ENCODE results near the gene KRTAP3-1.

Gene KRTAP3-1

DNA sequence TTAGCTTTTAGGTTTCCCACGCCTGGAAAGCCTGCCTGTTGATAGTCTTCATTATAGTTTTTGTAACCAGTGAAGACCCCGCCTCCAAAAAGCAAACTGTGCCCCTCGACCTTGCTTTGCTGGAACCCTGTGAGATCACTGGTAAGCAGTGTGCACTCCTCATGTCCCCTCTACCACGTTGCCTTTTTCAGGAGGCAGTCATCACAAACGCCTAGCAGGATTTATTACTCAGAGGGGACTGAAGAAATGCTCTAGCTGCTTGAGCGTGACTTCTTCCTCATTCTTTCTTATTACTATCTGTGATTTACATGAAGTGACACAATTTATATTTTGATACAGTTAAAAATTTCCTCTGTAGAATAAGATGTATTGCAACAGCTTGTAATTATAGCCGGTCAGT is 6.5 kb upstream of the KRTAP3-1 start:
- DNase-seq (ENCODE audit: low spot score): no peak

DNA sequence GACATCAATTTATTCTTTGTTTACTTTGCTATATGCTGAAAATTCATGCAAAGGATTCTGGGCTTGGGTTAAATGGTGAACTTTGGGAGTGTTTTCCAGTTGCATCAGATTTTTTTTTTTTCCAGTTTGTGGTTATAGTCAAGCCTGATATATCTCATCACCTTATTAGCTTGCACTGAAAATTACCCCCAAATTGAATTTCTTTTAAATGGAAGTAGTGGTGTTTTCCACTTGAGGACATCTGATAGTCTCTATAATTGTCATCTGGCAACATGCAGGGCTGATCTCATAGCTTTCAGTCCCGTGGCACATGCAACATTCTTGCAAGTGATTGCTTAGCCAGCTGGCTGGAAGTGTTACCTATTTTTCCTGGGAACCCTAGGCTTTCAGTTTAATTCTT is 4.7 kb upstream of the KRTAP3-1 start:
- no peak for DNase-seq (ENCODE audit: low spot score)

DNA sequence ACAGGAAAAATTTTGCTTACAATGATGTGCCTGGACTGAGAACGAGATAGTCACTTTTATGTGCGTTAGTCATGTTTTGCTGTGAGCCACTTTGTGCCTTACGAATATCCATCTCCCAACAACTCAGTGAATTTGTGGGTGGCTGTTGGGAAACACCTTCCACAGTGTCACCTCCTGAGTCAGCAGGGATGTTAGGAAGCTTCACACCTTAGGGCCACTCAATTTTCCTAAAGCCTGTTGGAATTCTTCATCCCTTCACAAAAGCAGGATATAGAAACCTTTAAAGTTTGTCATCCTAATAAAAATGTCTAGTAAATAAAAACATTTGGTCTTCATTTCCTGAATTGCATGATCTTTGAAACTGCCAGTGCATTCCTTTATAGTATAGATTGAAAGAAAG is 4.3 kb upstream of the KRTAP3-1 start:
- no peak for DNase-seq (ENCODE audit: low spot score)

DNA sequence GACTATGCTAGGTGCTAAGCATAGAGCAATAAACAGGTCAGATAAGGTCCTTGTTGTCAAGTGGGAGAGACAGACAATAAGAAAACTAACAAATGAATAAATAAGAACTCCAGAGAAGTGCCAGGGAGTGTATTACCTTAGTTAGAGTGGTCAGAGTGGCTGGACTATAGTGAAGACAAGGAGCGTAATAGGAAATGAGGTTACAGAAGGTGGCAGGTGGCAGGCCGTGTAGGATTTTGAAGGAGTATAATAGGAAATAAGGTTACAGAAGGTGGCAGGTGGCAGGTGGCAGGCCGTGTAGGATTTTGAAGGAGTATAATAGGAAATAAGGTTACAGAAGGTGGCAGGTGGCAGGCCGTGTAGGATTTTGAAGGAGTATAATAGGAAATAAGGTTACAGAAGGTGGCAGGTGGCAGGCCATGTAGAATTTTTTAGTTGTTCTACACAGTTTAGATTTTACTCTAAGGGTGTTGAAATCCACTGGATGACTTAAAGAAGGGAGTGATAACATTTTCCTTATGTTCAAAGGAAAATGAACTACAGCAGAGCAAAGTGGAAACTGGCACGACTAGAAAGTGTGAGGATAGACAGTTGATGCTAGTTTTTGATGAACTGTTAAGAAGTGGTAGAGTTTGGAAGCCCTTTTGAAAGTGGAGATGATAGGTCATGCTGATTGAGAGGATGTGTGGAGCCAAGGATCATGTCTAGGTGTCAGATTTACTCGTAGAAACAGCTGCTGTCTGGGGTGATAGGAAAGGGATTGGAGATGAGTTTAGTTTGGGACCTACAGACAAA is 3.6 kb upstream of the KRTAP3-1 start:
- no peak for DNase-seq (ENCODE audit: low spot score)

DNA sequence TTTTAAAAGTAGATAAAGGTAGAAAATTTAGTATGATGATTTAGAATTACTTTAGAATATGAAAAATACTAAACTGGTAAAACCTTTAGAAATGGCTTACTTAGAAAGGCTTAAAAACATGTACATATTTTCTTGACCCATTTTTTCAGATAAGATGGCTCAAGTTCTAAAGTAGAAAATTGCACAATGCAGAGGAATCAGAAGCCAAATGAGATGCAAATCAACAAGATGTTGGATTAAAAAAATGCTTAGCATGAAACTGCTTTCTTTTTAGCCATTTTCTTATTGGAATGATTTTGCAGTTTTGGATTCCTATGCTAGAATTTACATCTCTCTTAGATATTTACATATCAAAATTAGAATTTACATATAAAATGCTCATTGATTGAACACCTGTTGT is 1.5 kb upstream of the KRTAP3-1 start:
- no peak for DNase-seq (ENCODE audit: low spot score)

DNA sequence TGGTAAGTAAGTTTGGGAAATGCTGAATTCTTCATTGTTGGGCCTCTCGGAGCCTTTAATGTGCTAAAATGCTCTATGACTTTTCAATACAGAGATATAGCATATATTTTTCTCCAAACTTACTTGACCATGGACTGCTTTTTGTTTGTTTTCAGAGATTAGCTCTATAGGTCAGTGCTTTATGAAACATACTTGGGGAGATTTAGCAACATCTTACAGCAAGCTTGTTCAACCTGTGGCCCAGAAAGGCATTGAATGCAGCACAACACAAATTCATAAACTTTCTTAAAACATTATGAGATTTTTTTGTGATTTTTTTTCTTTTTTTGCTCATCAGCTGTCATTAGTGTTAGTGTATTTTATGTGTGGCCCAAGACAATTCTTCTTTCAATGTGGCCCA is 1.0 kb upstream of the KRTAP3-1 start:
- no peak for DNase-seq (ENCODE audit: low spot score)

DNA sequence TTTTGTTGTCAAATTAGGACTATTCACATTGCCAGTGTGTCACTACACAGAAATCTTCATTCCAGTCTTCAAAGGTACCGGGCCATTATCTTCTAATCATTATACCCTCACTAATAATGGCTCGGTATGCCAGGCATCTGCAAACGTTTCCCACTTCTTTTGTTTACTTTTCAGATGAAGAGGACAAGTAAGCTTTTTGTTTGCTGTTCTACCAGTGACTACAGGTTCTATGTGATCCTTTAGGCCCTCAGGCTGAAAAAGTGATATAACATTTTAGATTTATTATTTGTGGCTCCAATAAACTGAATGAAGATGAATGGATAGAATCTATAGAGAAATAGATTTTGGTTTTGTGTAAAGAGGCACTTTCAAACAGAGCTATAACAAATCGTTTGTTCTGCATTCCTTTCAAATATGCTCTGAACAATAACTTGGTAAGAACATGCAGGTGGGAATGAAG is 403 bp upstream of the KRTAP3-1 start:
- no peak for DNase-seq (ENCODE audit: low spot score)

DNA sequence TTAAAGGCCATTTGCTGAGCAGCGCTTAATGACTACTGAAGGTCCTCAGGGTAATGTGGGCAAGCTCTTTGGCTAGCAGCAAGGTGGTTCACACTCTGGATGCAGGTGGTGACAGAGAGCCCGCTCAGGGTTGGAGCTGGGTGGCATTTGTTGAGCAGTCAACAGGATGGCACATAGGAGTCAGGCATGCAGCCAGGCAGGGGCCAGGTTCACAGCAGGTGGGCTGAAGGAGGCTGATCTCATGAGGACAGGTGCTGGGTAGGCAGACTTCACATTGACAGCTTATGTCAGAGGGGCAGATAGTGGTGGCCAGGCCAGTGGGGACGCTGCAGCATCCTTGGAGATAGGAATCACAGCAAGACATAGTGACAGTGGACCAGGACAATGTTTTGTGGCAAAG is 4.5 kb downstream of the KRTAP3-1 start:
- no peak for DNase-seq (ENCODE audit: low spot score)

DNA sequence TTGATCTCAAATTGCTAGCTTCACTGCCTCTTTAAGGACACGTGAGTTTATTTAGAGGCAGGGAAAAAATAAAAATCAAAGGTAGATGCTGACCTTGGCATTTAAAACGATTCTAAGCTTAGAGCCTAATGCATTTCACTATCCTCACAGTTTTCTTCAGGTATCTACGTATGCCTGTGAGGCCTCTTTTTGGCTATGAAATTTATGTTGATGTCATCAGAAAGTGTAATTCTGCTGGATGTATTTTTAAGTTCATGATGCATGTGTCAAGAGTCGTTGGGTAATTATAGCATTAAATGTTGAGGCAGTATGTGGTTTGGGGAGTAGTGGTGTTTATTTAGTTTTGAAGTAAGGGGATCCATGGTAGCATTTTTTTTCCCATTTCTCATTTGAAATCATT is 5.0 kb downstream of the KRTAP3-1 start:
- no peak for DNase-seq (ENCODE audit: low spot score)

DNA sequence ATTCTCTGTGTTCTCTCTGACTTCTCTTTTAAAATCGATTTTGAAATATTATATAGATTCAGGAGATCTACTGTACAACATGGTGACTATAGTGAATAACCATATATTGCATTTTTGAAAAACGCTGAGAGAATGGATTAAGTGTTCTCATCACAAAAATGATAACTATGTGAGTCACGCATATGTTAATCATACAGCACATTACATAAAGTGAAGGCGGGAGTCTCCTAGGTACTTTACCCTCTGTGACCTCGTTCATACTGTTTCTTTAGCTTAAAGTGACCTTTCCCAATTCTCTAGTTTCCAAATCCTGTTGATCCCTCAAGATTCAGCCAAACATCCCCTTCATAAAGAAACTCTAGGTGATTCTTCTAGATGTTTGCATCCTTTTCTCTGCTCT is 6.1 kb downstream of the KRTAP3-1 start:
- no peak for DNase-seq (ENCODE audit: low spot score)

DNA sequence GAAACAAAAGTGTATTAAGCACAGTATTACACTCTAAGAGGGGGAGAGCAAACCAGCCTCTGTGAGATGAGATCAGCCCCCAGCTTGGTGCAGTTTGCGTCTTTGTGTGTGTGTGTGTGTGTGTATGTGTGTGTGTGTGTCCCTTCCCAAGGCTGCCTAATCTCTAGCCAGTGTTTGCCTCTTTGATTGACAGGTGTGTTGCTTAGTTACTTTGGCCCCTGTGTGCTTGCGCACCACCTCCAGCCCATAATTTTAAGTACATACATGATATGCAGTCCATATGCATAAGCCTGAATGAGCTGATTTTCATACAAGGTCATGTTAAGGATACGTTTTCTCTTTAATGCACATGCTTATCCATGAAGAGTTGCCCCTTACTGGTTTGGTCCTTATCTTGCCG is 7.1 kb downstream of the KRTAP3-1 start:
- DNase-seq (ENCODE audit: low spot score): no peak

DNA sequence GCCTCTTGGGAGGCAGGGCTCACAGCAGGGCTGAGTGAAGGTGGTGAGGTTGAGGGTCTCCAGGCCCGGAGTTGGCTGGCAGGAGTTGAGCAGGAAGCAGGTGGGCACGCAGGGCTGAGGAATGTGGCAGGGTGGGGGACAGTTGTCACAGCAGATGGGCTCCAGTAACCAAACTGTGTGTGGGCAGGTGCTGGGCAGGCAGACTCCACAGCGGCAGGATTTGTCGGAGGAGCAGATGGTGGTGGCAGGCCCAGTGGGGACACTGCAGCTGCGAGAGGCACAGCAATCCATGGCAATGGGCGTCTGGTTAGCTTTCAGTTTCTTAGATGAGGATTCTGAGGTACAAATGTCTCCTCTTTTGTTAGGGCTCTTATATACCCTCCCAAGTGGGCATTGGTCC is 9.4 kb downstream of the KRTAP3-1 start, which contains the start of gene KRTAP3-2:
Gene KRTAP3-2, minus strand, starts transcription at position 344 of the 400 bp plus-strand sequence. Its CDS starts 53 bp downstream, at position 291.
- DNase-seq (ENCODE audit: low spot score): peak; percentile 4

DNA sequence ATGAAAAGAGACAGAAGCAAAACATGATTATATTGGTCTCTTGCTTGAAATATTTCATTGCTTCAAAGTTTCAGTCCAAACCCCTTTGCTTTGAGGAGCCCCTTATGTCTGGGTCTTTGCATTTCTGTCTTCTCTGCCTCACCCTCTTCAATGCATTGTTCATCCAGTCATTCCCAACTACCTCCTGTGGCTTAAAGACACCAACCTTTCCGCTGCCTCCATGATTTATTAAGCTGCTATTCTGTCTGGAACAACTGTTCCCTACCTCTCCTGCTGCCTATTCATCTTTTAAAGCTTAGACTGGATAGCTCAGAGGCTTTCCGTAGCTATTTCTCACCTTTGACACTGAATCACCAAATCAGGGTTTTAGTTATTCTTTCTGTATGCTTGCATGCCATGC is 11.6 kb downstream of the KRTAP3-1 start:
- DNase-seq (ENCODE audit: low spot score): no peak

DNA sequence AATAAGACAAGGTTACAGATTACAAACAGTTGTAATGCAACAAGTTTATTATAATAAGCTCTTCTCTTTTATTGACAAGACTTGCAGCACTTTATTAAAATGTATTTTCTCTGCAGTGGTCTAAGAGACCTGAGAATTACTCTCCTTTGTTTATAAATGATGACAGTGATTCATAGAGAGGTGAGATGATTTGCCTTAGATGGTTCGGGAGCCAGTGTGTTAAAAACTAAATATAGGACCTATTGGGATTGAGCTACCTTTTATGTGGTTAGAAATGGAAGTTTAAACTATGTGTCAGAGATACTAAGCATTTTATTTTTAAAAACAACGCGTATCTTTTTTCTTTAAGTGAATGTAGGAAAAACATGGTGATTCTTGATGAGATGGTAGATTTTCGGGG is 12.1 kb downstream of the KRTAP3-1 start:
- no peak for DNase-seq (ENCODE audit: low spot score)

DNA sequence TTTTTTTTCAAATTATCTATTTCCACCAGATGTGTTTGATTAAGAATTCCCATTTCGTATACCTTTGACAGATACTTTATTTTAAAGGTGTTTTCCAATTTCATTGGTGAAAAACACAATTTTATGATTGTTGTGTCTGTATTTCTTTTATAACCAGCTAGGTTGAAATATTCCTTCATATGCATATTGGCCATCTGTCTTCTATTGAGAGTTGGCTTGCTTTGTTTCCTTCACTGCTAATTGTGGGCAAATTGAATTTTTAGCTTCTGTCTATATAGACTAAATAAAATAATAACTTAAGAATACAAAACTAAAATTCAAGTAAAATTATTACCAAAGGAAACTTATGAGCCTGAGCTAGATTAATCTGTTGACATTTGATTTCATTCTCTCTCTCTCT is 13.8 kb downstream of the KRTAP3-1 start:
- no peak for DNase-seq (ENCODE audit: low spot score)

DNA sequence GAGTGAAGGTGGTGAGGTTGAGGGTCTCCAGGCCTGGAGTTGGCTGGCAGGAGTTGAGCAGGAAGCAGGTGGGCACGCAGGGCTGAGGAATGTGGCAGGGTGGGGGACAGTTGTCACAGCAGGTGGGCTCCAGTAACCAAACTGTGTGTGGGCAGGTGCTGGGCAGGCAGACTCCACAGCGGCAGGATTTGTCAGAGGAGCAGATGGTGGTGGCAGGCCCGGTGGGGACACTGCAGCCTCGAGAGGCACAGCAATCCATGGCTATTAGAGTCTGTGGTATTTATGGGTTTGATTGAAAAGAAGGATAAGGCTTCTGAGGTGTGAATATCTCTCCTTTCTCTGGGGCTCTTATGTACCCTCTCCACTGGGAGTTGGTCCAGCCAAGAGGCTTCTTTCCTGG is 15.1 kb downstream of the KRTAP3-1 start, which contains the start of gene KRTAP3-3:
Gene KRTAP3-3, minus strand, starts transcription at position 326 of the 400 bp plus-strand sequence. Its CDS starts 67 bp downstream, at position 259.
- DNase-seq (ENCODE audit: low spot score): no peak

DNA sequence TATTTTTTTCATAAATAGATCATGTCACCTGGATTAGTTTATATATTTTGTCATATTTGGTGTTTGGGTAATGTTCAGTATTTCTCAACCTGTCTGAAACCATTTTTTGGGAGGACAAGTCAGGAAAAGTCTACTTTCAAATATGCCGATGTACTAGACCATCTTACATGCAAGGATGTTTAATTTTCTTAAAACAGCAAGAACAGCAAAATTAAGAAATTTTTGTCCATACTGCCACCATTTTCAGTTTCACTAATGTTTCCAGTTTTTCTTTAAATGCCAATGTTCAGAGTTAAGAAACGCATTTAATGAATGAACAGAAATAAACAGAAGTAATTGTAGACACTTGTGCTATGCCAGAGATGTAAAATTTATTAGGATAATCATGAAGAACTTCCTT is 15.8 kb downstream of the KRTAP3-1 start:
- DNase-seq (ENCODE audit: low spot score): no peak

DNA sequence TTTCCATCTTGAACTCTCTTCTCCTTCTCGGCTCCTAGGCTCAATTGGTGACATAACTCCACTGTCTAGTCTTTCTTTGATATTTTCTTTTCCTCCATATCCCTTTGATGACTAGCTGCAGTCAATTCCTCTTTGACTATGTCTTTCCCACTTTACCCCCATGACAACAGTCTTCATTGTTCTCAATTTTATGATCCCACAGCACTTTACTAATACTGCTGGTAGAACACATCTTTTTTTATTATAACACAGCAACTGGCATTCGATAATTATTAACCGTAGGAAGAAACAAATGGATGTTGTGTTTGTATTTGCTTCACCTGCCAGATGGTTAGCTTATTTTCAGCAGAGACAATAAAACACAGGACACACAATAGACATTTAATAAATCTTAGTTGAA is 16.3 kb downstream of the KRTAP3-1 start:
- DNase-seq (ENCODE audit: low spot score): no peak

DNA sequence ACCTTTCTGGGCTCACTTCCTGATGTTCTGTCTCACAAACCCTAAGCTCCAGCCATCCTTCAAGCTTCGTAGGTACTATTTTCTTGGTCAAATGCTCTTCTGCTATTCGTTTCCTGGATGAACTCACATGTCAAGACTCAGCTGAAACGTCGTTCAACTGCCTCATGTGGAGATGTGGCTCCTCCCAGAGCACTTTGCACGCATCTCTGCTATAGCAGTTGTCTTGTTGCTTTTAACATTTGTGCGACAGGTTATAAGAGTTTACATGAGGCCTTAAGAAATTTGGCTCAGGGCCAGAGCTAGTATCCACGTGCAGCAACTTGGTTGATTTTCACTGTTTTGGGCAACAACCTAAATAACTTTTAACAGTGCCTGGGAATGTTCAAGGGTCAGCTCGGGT is 22.0 kb downstream of the KRTAP3-1 start:
- no peak for DNase-seq (ENCODE audit: low spot score)

DNA sequence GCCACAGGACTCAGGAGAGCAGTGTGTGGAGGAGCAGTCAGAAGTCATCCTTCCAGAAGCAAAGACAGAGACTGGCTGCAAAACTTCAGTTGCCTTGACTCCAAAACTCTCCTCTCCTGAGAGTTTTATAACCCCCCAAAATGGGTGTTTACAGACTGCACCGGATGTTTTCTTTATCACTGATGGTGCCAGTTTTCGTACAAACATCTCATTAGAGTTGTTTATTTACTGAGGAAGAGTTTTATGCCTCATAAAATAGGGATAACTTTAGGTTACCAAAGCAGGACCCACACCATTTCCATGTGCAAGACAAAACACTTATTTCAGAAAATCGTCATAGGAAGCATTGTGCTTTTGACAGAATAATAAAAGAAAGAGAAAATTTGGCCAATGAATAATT is 24.7 kb downstream of the KRTAP3-1 start, which contains the start of gene KRT40:
Gene KRT40, minus strand, starts transcription at position 101 of the 400 bp plus-strand sequence. Its CDS starts 53 bp downstream, at position 48.
- no peak for DNase-seq (ENCODE audit: low spot score)

DNA sequence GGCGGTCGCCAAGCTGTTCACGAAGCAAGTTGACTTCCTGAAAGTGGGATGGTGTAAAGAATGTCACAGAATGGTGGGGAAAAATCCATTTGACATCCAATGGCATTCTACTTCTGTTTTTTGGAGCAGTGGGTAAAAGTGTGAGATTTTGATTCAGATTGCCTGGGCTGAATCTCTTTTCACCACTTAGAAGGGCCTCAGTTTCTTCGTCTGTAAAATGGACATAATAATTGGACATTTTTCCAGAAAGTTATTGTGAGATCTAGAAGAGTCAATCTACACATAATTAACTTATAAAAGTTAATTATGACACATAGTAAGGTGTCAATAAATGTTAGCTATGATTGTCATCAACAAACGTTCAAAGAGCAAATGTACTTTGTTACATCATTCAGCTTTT is 27.8 kb downstream of the KRTAP3-1 start:
- no peak for DNase-seq (ENCODE audit: low spot score)

DNA sequence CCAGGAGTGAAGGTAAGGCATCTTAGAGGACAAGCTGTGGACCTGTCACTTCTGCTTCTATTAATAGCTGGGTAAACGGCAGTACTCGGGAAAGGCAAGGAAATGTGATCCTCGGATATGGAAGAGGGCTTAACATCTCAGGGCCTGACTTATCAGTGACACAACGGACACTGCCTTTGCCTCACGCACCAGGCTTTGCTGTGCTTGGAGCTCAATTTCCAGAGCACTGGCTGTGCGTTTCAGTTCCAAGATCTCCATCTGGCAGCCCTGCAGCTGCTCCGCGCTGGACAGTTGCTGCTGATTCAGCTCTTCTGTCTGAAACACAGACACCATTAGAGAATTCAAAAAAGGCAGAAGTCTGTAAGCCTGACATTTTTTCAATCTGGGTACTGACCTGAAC is 28.3 kb downstream of the KRTAP3-1 start:
- DNase-seq (ENCODE audit: low spot score): peak; percentile 40

DNA sequence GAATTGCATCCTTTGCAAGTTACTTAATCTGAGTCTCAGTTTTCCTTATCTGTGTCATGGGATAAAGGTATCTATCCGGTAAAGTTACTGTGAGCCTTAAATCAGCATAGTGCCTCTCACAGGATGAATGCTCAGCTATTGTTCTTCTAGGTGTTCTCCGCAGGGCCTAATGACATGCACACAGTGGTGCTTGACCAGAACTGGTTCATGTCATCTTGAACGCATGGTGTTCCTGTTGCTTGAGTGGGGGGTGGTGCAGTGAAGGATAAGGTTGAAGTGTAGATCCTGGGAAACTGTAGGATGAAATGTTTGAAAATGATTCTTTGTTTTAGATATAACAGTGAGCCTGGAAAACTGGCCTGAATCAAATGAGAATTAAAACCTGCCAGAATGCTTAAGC is 28.8 kb downstream of the KRTAP3-1 start:
- no peak for DNase-seq (ENCODE audit: low spot score)

All from Ammon's horn (tissue), 1 donor.